ENCODE measurements around the gene IDH3A. TPM values are rescaled to one million over a fixed set of nuclear protein-coding genes. Genes with fewer than 3 reads are reported as not detected.

The IDH3A gene
- total and polyA plus RNA-seq, 9 donors: 25.3 to 50.1 (median 35.5) TPM

- no peak for DNase-seq
- WGBS (ENCODE audit: insufficient coverage): 85% methylated on average over 4 of the region's 8 CpGs
- Histone ChIP-seq H3K4me3 (ENCODE audit: low read length) (no peak overlapping the region), H3K27ac (ENCODE audit: low read length) (peak overlapping the region; percentile 22), H3K9me3 (replicated peaks; ENCODE audit: control insufficient read depth, low read depth, low read length) (no peaks in the 10 kb centered on the region), H3K4me1 (ENCODE audit: control insufficient read depth, insufficient read depth, low read length) (peaks cover 72% of the 10 kb centered on the region), H3K36me3 (ENCODE audit: control insufficient read depth, insufficient read depth, low read length) (no peaks in the 10 kb centered on the region), H3K27me3 (ENCODE audit: control insufficient read depth, insufficient read depth, low read length) (no peaks in the 10 kb centered on the region)
Measured at GRCh38 chr15:78207641-78208340, 58.6 kb downstream of the IDH3A start.

GRCh38 chr15:78208341-78208844, 59.2 kb downstream of the IDH3A start:
- peaks cover 72% of the 10 kb centered on the region for H3K4me1 ChIP-seq (ENCODE audit: control insufficient read depth, insufficient read depth, low read length)
- no peaks in the 10 kb centered on the region for H3K9me3 ChIP-seq (replicated peaks; ENCODE audit: control insufficient read depth, low read depth, low read length)
- no peaks in the 10 kb centered on the region for H3K27me3 ChIP-seq (ENCODE audit: control insufficient read depth, insufficient read depth, low read length)
- no peaks in the 10 kb centered on the region for H3K36me3 ChIP-seq (ENCODE audit: control insufficient read depth, insufficient read depth, low read length)
- 94% methylated on average over 8 of the region's 8 CpGs for WGBS (ENCODE audit: insufficient coverage)
- no peak overlapping the region for H3K4me3 ChIP-seq (ENCODE audit: low read length)
- no peak overlapping the region for H3K27ac ChIP-seq (ENCODE audit: low read length)
- DNase-seq: no peak

- 80% methylated on average over 19 of the region's 20 CpGs for WGBS (ENCODE audit: insufficient coverage)
- H3K4me3 ChIP-seq (ENCODE audit: low read length): no peak overlapping the region
- no peak for DNase-seq
- no peaks in the 10 kb centered on the region for H3K9me3 ChIP-seq (replicated peaks; ENCODE audit: control insufficient read depth, low read depth, low read length)
- H3K36me3 ChIP-seq (ENCODE audit: control insufficient read depth, insufficient read depth, low read length): no peaks in the 10 kb centered on the region
- H3K27ac ChIP-seq (ENCODE audit: low read length): no peak overlapping the region
- H3K27me3 ChIP-seq (ENCODE audit: control insufficient read depth, insufficient read depth, low read length): no peaks in the 10 kb centered on the region
- H3K4me1 ChIP-seq (ENCODE audit: control insufficient read depth, insufficient read depth, low read length): peaks cover 70% of the 10 kb centered on the region
Measured at GRCh38 chr15:78208887-78209645, 59.9 kb downstream of the IDH3A start.

DNA sequence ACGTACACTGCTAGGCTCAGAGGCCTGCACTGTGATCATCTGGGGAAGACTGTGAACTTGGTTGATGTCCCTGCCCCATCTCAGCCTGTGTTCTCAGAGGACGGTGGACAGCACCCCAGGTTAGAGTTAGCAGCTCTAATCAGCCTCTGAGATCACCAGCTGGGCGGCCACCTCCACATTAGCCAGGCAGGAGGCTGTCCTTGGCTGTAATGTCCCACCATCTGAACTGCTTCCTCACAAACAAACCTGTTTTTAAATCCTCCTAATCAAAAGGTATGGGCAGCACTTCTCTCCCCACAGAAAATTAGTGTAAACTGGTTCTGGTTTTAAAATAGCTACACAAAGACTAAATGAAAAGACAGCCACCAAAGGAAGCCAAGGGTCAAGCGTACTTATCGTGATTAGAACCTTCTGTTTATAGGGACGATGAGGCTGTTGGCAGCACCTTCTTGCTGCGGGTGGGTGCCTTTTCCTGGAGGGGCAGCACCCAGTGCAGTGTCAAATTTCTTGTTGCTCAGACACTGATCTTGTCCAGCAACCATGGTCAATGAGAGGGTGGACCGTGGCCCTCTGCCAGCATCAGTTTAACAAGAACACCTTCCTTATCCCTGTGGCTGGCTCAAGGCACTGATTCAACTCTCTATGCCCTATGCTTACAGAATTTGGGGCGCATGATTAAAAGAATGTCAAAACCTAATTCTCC, 60.6 kb downstream of the IDH3A start:
- Histone ChIP-seq H3K36me3 (ENCODE audit: control insufficient read depth, insufficient read depth, low read length) (no peaks in the 10 kb centered on the region), H3K27me3 (ENCODE audit: control insufficient read depth, insufficient read depth, low read length) (no peaks in the 10 kb centered on the region), H3K4me1 (ENCODE audit: control insufficient read depth, insufficient read depth, low read length) (peaks cover 63% of the 10 kb centered on the region), H3K9me3 (replicated peaks; ENCODE audit: control insufficient read depth, low read depth, low read length) (no peaks in the 10 kb centered on the region), H3K4me3 (ENCODE audit: low read length) (no peak overlapping the region), H3K27ac (ENCODE audit: low read length) (no peak overlapping the region)
- no peak for DNase-seq
- WGBS (ENCODE audit: insufficient coverage): 44% methylated on average over 7 of the region's 9 CpGs

DNA sequence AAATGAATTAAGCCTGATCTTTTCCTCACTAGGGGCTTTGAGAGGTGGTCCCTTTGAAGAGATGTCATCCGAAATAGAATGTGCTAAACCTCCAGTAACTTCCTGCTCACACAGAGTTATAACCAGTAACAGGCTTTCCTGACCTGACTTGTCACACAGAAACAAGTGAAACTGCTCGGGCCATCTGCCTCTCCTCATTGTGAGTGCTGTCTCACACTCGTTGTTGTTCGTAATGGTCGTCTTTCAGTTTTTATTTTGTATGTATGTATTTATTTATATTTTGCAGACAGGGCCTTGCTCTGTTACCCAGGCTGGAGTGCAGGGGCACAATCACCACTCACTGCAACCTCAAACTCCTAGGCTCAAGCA, 61.2 kb downstream of the IDH3A start:
- peaks cover 57% of the 10 kb centered on the region for H3K4me1 ChIP-seq (ENCODE audit: control insufficient read depth, insufficient read depth, low read length)
- no peak for DNase-seq
- H3K9me3 ChIP-seq (replicated peaks; ENCODE audit: control insufficient read depth, low read depth, low read length): no peaks in the 10 kb centered on the region
- no peak overlapping the region for H3K27ac ChIP-seq (ENCODE audit: low read length)
- H3K36me3 ChIP-seq (ENCODE audit: control insufficient read depth, insufficient read depth, low read length): no peaks in the 10 kb centered on the region
- WGBS (ENCODE audit: insufficient coverage): 43% methylated on average over 1 of the region's 5 CpGs
- no peak overlapping the region for H3K4me3 ChIP-seq (ENCODE audit: low read length)
- H3K27me3 ChIP-seq (ENCODE audit: control insufficient read depth, insufficient read depth, low read length): no peaks in the 10 kb centered on the region

DNA sequence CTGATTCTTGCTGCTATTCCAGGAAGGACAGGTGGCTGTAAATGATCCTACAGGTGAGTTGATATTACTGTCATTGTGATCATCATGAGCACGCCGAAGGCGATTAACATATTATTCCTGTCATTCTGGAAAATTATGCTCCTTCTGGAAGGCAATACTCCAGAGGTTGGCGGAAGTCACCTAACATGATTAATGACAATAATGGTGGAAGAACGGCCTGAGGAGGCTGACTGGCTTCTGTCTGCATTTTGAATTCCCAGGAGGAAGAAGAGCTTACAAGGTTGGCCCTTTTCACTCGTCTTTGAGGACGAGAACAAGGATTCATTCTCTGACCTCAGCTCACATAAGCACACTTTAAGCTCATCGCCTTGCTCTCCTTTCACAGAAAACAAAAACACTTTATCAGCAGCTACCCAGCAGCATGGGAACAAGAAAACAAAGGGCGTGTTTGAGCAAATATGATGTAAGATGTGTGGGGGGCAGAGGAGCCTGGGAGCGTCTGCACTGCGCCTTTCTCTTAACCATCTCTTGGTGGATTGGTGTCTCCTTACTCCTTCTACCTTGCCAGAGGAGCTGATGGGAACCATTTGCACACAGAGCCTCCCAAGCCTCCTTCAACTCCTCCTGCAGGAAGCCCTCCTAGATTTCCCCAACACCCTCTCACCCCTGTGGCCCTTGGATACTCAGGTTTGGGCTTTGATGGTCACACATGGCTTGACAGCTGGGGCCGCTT, 62.2 kb downstream of the IDH3A start:
- H3K27ac ChIP-seq (ENCODE audit: low read length): no peak overlapping the region
- no peak for DNase-seq
- WGBS (ENCODE audit: insufficient coverage): 45% methylated on average over 4 of the region's 12 CpGs
- H3K27me3 ChIP-seq (ENCODE audit: control insufficient read depth, insufficient read depth, low read length): no peaks in the 10 kb centered on the region
- H3K4me1 ChIP-seq (ENCODE audit: control insufficient read depth, insufficient read depth, low read length): peaks cover 49% of the 10 kb centered on the region
- no peaks in the 10 kb centered on the region for H3K36me3 ChIP-seq (ENCODE audit: control insufficient read depth, insufficient read depth, low read length)
- H3K4me3 ChIP-seq (ENCODE audit: low read length): no peak overlapping the region
- no peaks in the 10 kb centered on the region for H3K9me3 ChIP-seq (replicated peaks; ENCODE audit: control insufficient read depth, low read depth, low read length)

DNA sequence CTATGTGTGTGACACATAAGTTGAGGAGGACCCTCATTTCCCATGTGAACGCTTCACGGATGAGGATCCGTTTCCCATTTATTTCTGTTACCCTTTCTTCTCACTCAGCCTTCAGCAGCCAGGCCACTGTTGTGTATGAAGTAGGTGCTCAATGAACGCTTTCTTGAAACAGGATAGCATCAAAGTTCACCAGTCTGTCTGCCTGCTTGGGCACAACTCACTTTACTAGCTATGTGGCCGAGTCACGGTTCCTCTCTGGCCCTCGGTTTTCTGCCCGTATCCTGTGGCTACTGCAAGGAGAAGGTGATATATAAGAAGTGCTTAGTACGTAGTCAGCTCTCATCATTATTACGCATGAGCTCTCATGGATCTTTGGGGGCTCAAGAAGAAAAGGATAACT, 62.8 kb downstream of the IDH3A start:
- no peak for DNase-seq
- Histone ChIP-seq H3K36me3 (ENCODE audit: control insufficient read depth, insufficient read depth, low read length) (no peaks in the 10 kb centered on the region), H3K9me3 (replicated peaks; ENCODE audit: control insufficient read depth, low read depth, low read length) (no peaks in the 10 kb centered on the region), H3K4me1 (ENCODE audit: control insufficient read depth, insufficient read depth, low read length) (peaks cover 45% of the 10 kb centered on the region), H3K27me3 (ENCODE audit: control insufficient read depth, insufficient read depth, low read length) (no peaks in the 10 kb centered on the region), H3K27ac (ENCODE audit: low read length) (no peak overlapping the region), H3K4me3 (ENCODE audit: low read length) (no peak overlapping the region)
- WGBS (ENCODE audit: insufficient coverage): 75% methylated on average over 2 of the region's 10 CpGs

- peak overlapping the region; percentile 49 for H3K27ac ChIP-seq (ENCODE audit: low read length)
- H3K4me3 ChIP-seq (ENCODE audit: low read length): no peak overlapping the region
- no peaks in the 10 kb centered on the region for H3K9me3 ChIP-seq (replicated peaks; ENCODE audit: control insufficient read depth, low read depth, low read length)
- WGBS (ENCODE audit: insufficient coverage): 79% methylated on average over 14 of the region's 17 CpGs
- no peaks in the 10 kb centered on the region for H3K27me3 ChIP-seq (ENCODE audit: control insufficient read depth, insufficient read depth, low read length)
- H3K4me1 ChIP-seq (ENCODE audit: control insufficient read depth, insufficient read depth, low read length): peaks cover 39% of the 10 kb centered on the region
- no peaks in the 10 kb centered on the region for H3K36me3 ChIP-seq (ENCODE audit: control insufficient read depth, insufficient read depth, low read length)
- DNase-seq: peak; percentile 77
Measured at GRCh38 chr15:78212546-78213424, 63.6 kb downstream of the IDH3A start.

- Histone ChIP-seq H3K9me3 (replicated peaks; ENCODE audit: control insufficient read depth, low read depth, low read length) (no peaks in the 10 kb centered on the region), H3K27ac (ENCODE audit: low read length) (no peak overlapping the region), H3K36me3 (ENCODE audit: control insufficient read depth, insufficient read depth, low read length) (no peaks in the 10 kb centered on the region), H3K4me1 (ENCODE audit: control insufficient read depth, insufficient read depth, low read length) (peaks cover 39% of the 10 kb centered on the region), H3K27me3 (ENCODE audit: control insufficient read depth, insufficient read depth, low read length) (no peaks in the 10 kb centered on the region), H3K4me3 (ENCODE audit: low read length) (no peak overlapping the region)
- DNase-seq: no peak
- 92% methylated on average over 2 of the region's 6 CpGs for WGBS (ENCODE audit: insufficient coverage)
Measured at GRCh38 chr15:78213425-78213750, 64.2 kb downstream of the IDH3A start.

Data from muscle of leg (tissue), 11 donors.